Small intestine (tissue), 4 donors: ENCODE data around the gene ERCC1. TPM values are rescaled to one million over a fixed set of nuclear protein-coding genes. Genes with fewer than 3 reads are reported as not detected.

ENCODE experiments used
- polyA plus RNA-seq, 4 donors: library from polyadenylated mRNA; stranded (reverse) in 3 of 4; unstranded in 1 of 4; fragments of 200-250 nt in 3 of 4; fragments of 120-200 nt in 1 of 4; gene quantifications; one replicate each; pipeline versions ENCODE4 v1.2.1 to v1.2.3, GENCODE V29; 2013
- donor health status: healthy with polysubstance abuse.
- donor health status: Bipolar disorder and iron deficiency.
- donor health status: healthy.

ERCC1 gene
- polyA plus RNA-seq, 4 donors, result 30.3 to 55.0 (median 37.5) TPM

Other genes with a start within 250 kb of the ERCC1 start
- 10 to 100 TPM; 38.4 to 67.6 (median 41.7) TPM for gene TRAPPC6A, start 245.7 kb downstream of the ERCC1 start, polyA plus RNA-seq
- gene BLOC1S3, start 245.1 kb downstream of the ERCC1 start, polyA plus RNA-seq, result 10 to 100 TPM in 1 of 4 donors, 1 to 10 TPM in 3; 3.6 to 12.8 (median 6.4) TPM
- 1 to 10 TPM in 3 of 4 donors, under 1 TPM in 1; 0.22 to 2.7 (median 2.1) TPM for gene EXOC3L2, start 178.5 kb downstream of the ERCC1 start, polyA plus RNA-seq
- gene MARK4, start 172.6 kb downstream of the ERCC1 start, polyA plus RNA-seq, result 10 to 100 TPM in 1 of 4 donors, 1 to 10 TPM in 3; 5.1 to 14.2 (median 7.7) TPM
- 10 to 100 TPM in 2 of 4 donors, 1 to 10 TPM in 1, under 1 TPM in 1; 0.09 to 30.5 (median 14.4) TPM for gene CKM, start 101.0 kb downstream of the ERCC1 start, polyA plus RNA-seq
- under 1 TPM in 1 of 4 donors, not detected in 3; 0.06 TPM for gene KLC3, start 83.2 kb downstream of the ERCC1 start, polyA plus RNA-seq
- gene ERCC2, start 53.3 kb downstream of the ERCC1 start, polyA plus RNA-seq, result 10 to 100 TPM in 2 of 4 donors, 1 to 10 TPM in 2; 3.4 to 20.3 (median 7.9) TPM
- 10 to 100 TPM; 12.7 to 30.5 (median 21.3) TPM for gene PPP1R13L, start 18.8 kb downstream of the ERCC1 start, polyA plus RNA-seq
- 1 to 10 TPM in 2 of 4 donors, under 1 TPM in 2; 0.27 to 4.1 (median 1.9) TPM for gene POLR1G, start 17.3 kb downstream of the ERCC1 start, polyA plus RNA-seq
- gene FOSB, start 44.1 kb upstream of the ERCC1 start, polyA plus RNA-seq, result 10 to 100 TPM in 2 of 4 donors, 1 to 10 TPM in 1, under 1 TPM in 1; 0.89 to 82.1 (median 10.6) TPM
- 1 to 10 TPM; 1.6 to 9.1 (median 2.7) TPM for gene RTN2, start 73.1 kb upstream of the ERCC1 start, polyA plus RNA-seq
- 1 to 10 TPM in 3 of 4 donors, under 1 TPM in 1; 0.65 to 1.9 (median 1.5) TPM for gene PPM1N, start 74.5 kb upstream of the ERCC1 start, polyA plus RNA-seq
- gene VASP, start 83.6 kb upstream of the ERCC1 start, polyA plus RNA-seq, result 100 to 1,000 TPM in 2 of 4 donors, 10 to 100 TPM in 2; 50.4 to 132 (median 111) TPM
- gene OPA3, start 160.9 kb upstream of the ERCC1 start, polyA plus RNA-seq, result 1 to 10 TPM; 4.5 to 9.4 (median 6.4) TPM
- gene GPR4, start 178.3 kb upstream of the ERCC1 start, polyA plus RNA-seq, result 1 to 10 TPM in 1 of 4 donors, under 1 TPM in 3; 0.22 to 3.8 (median 0.51) TPM
- 10 to 100 TPM; 18.9 to 39.9 (median 20.8) TPM for gene EML2, start 215.5 kb upstream of the ERCC1 start, polyA plus RNA-seq
- 1 to 10 TPM in 2 of 4 donors, under 1 TPM in 2; 0.67 to 9.1 (median 0.97) TPM for gene GIPR, start 244.3 kb upstream of the ERCC1 start, polyA plus RNA-seq